DMS79 treated with DMSO at 0.1 percent for 48 hours (cell line): Measurements from ENCODE around the gene RIOX2.
"Not testable (repeated sequence)": the region's sequence is repeated elsewhere in the genome, so short reads cannot be mapped to it uniquely, and the experiment has no call there.

Experiments used
- DNase-seq: peaks from one replicate; lab custom pipeline; 2025; lab: John Stamatoyannopoulos, UW

The RIOX2 gene

GRCh38 chr3:97911459-97911858 is 60.8 kb downstream of the RIOX2 start:
- DNase-seq = no peak

DNA sequence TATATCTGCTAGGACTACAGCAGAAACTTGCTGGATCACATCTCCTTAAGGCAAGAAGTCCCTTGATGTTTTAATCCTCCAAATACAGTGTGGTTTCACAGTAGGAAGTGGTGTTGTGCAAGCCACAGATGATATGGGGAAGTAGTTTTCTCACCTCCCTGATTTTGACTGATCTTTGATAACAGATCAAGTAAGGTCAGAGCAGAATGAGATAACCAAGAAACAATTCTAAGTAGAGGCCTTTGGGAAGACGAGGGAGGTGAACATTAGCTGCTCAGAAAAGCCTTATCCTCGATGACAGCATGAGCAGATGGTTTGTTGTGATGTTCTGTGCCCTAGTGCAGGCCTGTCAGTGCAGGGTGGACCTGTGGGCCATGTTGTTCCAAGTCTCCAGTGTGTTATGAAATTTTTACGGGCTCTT is 61.3 kb downstream of the RIOX2 start:
- DNase-seq = no peak

- DNase-seq = not testable (repeated sequence)
Measured at GRCh38 chr3:97910236-97910831, 61.9 kb downstream of the RIOX2 start.

GRCh38 chr3:97909830-97910229 is 62.4 kb downstream of the RIOX2 start:
- not testable (repeated sequence) for DNase-seq

GRCh38 chr3:97901313-97902248 is 70.7 kb downstream of the RIOX2 start:
- no peak for DNase-seq

DNA sequence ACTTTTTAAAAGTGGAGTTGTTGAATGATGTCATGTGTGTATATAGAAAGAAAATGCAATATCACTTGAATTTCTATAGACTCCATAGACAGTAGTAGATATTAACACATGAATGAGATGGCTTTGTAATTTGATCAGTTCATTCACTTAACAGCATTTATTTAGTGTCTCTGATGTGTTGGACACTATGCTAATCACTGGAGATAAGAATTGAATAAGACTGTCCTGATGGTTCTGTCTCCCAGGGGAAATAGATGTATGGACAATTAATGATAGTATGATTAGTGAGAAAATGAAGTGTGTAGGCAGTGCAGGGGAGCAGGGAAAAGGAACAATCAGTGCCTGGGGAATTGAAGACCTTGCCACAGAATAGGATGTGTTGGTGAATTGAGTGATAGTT is 72.9 kb downstream of the RIOX2 start:
- no peak for DNase-seq

- DNase-seq = no peak
Measured at GRCh38 chr3:97896547-97896946, 75.7 kb downstream of the RIOX2 start.

- DNase-seq = no peak
Measured at GRCh38 chr3:97896129-97896528, 76.1 kb downstream of the RIOX2 start.

DNA sequence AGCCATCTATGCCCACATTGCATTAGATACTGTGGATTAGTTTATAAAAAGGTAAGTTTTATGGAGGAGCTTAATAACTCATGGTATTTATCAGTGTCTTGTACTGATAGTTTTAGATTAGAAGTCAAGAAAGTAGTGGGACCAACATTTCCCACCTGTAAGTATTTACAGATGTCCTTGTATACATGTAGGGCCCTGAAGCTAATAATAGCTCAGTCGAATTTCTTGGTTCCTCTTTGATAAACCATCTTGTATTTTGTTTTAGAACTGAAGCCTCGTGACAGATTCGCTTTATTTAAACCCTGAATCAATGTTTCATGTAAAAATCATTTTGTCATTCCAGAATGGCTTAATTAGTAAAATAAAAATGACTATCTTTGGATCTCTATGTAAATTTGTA is 77.0 kb downstream of the RIOX2 start:
- no peak for DNase-seq

GRCh38 chr3:97892852-97893251 is 79.4 kb downstream of the RIOX2 start:
- DNase-seq = no peak
